MG63 (cell line): ENCODE results near the gene CEP95. TPM values are rescaled to one million over a fixed set of nuclear protein-coding genes. Genes with fewer than 3 reads are reported as not detected.
A peak's percentile ranks its signal among the peaks of the same experiment; 100 is the strongest.
"Not testable (repeated sequence)": the region's sequence is repeated elsewhere in the genome, so short reads cannot be mapped to it uniquely, and the experiment has no call there.

Source experiments
- DNase-seq: peaks from one replicate; pipeline ENCODE4 v3.0.0-alpha.2; 2020
- H3K27me3 ChIP-seq: fragments of 250-450 bp; sonication (Bioruptor Pico); 2 replicates; pipeline ENCODE4 v1.5.1; 2020; ENCODE audit warnings: mild to moderate bottlenecking, moderate library complexity
- H3K36me3 ChIP-seq: fragments of 250-450 bp; sonication (Bioruptor Pico); 2 replicates; pipeline ENCODE4 v1.5.1; 2020; ENCODE audit warnings: mild to moderate bottlenecking, moderate library complexity
- H3K4me3 ChIP-seq: fragments of 250-450 bp; sonication (Bioruptor Pico); 2 replicates; pipeline ENCODE4 v1.5.1; 2020; ENCODE audit warnings: mild to moderate bottlenecking, moderate library complexity
- H3K9me3 ChIP-seq: fragments of 250-450 bp; sonication (Bioruptor Pico); 2 replicates; pipeline ENCODE4 v1.5.1; 2020; ENCODE audit warnings: mild to moderate bottlenecking, moderate library complexity
- total RNA-seq: library from RNA; depleted of rRNA; stranded (reverse); fragments of >200 nt; shearing (Covaris generic); gene quantifications from 2 replicates; pipeline ENCODE4 v1.2.3, GENCODE V29; 2014; ENCODE audit warnings: low replicate concordance; rRNA removed

Gene CEP95, protein sequence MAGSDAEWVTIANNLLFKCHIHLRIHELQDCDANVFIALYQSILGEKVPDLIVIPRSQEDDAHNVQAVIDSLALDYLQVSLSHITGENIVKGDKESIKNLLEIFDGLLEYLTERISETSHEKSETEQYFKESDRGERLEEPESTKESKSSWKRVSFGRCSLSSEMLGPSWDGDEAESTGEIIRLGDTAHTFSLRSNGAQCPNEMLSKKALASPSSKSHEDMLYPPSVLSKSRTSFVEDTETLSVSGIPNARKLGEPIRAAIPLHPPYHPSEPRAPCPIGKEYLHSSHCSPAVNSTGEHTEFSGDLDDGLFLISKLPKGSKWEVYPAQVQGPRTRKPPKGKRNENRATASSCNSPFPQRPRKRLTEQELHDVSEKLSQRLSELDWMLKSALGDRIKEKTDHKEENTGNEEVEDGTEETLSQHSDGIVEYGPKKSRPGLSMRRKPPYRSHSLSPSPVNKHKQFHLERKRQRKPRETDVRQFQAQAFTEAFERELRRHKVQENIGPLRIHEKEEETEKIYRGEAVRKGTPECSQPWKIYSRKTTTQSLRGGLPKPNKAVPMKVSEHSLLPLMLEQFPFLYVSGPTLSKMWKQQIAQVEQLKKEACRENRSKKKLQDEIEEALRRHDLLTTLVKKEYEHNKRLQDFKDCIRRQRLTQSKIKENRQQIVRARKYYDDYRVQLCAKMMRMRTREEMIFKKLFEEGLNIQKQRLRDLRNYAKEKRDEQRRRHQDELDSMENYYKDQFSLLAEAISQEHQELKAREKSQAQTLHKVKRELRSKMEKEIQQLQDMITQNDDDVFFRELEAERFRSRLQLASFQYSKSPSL
- 9.1 and 17.7 TPM in 2 replicates for total RNA-seq

GRCh38 chr17:64506576-64507412, at the start of gene CEP95:
Gene CEP95 (plus strand): TSS chr17:64506977. CDS start chr17:64507098, 121 bp downstream.
- Histone ChIP-seq H3K36me3 (peaks cover 73% of the 10 kb centered on the region), H3K9me3 (no peaks in the 10 kb centered on the region), H3K27me3 (no peaks in the 10 kb centered on the region), H3K4me3 (peak within 1 kb of the TSS; percentile 96)
- peak; percentile 99 for DNase-seq

- Histone ChIP-seq H3K9me3 (no peaks in the 10 kb centered on the region), H3K4me3 (no peak overlapping the region), H3K36me3 (no peaks in the 10 kb centered on the region), H3K27me3 (no peaks in the 10 kb centered on the region)
- DNase-seq, result no peak
Observed at GRCh38 chr17:64457156-64457555, 49.6 kb upstream of the CEP95 start.

DNA sequence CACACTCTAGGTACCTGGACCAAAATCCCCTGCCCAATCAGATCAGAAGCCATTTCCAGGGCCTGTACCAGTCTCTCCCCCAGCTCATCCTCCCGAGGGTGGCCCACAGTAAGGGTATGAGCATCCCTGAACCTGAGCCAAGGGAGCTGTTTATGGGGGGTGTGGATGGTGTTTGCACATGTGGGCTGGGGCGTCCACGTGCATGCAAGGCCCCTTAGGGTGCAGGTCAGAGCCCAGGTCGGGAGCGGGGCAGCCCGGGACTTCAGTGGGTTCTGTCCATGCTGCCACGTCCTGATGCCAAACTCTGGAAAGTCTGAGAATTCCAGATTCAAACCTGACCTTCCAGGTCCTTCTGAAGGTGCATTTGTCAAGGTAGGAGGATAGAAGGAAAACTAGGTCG, 48.0 kb upstream of the CEP95 start:
- H3K27me3 ChIP-seq, result no peaks in the 10 kb centered on the region
- H3K4me3 ChIP-seq, result no peak overlapping the region
- no peak for DNase-seq
- no peaks in the 10 kb centered on the region for H3K9me3 ChIP-seq
- H3K36me3 ChIP-seq, result no peaks in the 10 kb centered on the region

GRCh38 chr17:64459284-64459747, 47.5 kb upstream of the CEP95 start:
- Histone ChIP-seq H3K36me3 (no peaks in the 10 kb centered on the region), H3K27me3 (no peaks in the 10 kb centered on the region), H3K4me3 (no peak overlapping the region), H3K9me3 (no peaks in the 10 kb centered on the region)
- peak; percentile 43 for DNase-seq

DNA sequence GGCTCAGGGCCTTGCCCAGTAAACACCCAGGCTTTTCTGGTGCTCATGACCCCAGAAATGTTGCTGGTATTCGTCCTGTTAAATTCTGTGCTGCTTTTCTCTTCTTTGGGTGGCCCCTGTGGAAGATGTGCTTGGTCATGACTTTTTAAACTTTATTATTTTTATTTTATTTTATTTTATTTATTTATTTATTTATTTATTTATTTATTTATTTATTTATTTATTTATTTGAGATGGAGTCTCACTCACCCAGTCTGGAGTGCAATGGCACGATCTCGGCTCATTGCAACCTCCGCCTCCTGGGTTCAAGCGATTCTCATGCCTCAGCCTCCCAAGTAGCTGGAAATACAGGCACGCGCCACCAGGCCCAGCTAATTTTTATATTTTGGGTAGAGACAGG, 47.0 kb upstream of the CEP95 start:
- H3K36me3 ChIP-seq, H3K27me3 ChIP-seq, DNase-seq, H3K9me3 ChIP-seq, H3K4me3 ChIP-seq: not testable (repeated sequence)

- H3K27me3 ChIP-seq, result no peaks in the 10 kb centered on the region
- DNase-seq, result no peak
- H3K36me3 ChIP-seq, result no peaks in the 10 kb centered on the region
- H3K9me3 ChIP-seq, result no peaks in the 10 kb centered on the region
- no peak overlapping the region for H3K4me3 ChIP-seq
Observed at GRCh38 chr17:64460955-64461354, 45.8 kb upstream of the CEP95 start.

- no peaks in the 10 kb centered on the region for H3K36me3 ChIP-seq
- no peak overlapping the region for H3K4me3 ChIP-seq
- no peaks in the 10 kb centered on the region for H3K27me3 ChIP-seq
- no peaks in the 10 kb centered on the region for H3K9me3 ChIP-seq
- DNase-seq, result no peak
Observed at GRCh38 chr17:64461788-64462187, 45.0 kb upstream of the CEP95 start.

- H3K36me3 ChIP-seq, result no peaks in the 10 kb centered on the region
- H3K27me3 ChIP-seq, result no peaks in the 10 kb centered on the region
- no peaks in the 10 kb centered on the region for H3K9me3 ChIP-seq
- H3K4me3 ChIP-seq, result no peak overlapping the region
- DNase-seq, result no peak
Observed at GRCh38 chr17:64466019-64466735, 40.6 kb upstream of the CEP95 start.

GRCh38 chr17:64466834-64467233, 39.9 kb upstream of the CEP95 start:
- not testable (repeated sequence) for H3K9me3 ChIP-seq, H3K4me3 ChIP-seq, H3K27me3 ChIP-seq, DNase-seq, H3K36me3 ChIP-seq

DNA sequence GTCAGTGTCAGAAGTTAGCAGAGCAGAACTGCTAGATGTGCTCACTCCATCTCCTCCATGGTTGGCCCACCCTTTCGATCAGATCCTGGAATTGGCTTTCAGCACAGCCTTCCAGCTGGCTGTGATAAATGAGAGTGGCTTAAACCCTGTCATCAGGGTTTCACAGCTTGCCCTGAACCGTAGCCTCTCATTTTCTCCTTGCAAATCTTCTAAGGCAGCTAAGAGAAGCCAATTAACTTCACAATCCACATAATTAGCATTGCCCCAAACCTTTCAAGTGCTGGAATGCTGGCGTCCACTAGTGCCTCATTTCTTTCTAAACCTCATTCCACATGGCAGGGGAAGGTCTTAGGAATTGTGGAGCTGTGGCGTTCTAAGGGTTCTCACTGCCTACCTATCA, 36.2 kb upstream of the CEP95 start:
- Histone ChIP-seq H3K9me3 (no peaks in the 10 kb centered on the region), H3K4me3 (no peak overlapping the region), H3K27me3 (no peaks in the 10 kb centered on the region), H3K36me3 (no peaks in the 10 kb centered on the region)
- no peak for DNase-seq

DNA sequence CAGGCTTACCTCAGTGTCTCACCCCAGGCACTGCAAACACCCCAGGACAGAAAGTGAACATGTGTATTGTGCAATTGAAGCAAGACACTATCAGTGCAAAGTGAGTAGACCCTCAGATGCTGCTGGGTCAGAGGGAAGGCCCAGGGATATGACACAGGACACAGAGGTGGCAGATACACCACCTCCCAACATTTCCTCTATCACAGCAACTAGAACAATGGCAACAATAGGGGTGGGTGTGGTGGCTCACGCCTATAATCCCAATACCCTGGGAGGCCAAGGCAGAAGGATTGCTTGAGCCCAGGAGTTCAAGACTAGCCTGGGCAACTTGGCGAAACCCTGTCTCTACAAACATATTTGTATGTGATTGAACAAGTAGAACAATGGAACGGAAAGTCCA, 35.3 kb upstream of the CEP95 start:
- Histone ChIP-seq H3K9me3 (no peaks in the 10 kb centered on the region), H3K36me3 (no peaks in the 10 kb centered on the region), H3K27me3 (no peaks in the 10 kb centered on the region), H3K4me3 (no peak overlapping the region)
- DNase-seq, result no peak

GRCh38 chr17:64472564-64472963, 34.2 kb upstream of the CEP95 start:
- no peak for DNase-seq
- Histone ChIP-seq H3K9me3 (no peaks in the 10 kb centered on the region), H3K4me3 (no peak overlapping the region), H3K36me3 (peaks cover 5% of the 10 kb centered on the region), H3K27me3 (no peaks in the 10 kb centered on the region)

DNA sequence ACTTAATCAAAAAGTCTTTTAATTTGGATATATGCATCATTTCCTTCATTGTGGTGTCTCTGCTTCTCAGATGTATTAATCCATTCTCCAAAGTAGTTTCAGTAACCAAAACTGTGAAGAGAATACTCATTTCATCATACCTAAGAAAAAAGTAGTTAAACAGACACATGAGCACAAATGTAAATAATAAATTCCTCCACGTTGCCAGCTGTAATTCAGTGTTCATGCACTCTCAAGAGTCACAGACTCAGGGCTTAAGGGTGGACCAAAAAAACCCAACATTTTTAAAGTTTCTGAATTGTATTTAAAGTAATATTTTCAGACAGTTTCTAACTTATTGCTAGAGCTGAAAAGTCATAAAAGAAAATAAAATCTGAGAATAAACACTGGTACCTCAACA, 28.9 kb upstream of the CEP95 start:
- no peaks in the 10 kb centered on the region for H3K27me3 ChIP-seq
- H3K9me3 ChIP-seq, result no peaks in the 10 kb centered on the region
- peaks cover 45% of the 10 kb centered on the region for H3K36me3 ChIP-seq
- DNase-seq, result no peak
- no peak overlapping the region for H3K4me3 ChIP-seq

- H3K9me3 ChIP-seq, result no peaks in the 10 kb centered on the region
- no peaks in the 10 kb centered on the region for H3K27me3 ChIP-seq
- H3K36me3 ChIP-seq, result peaks cover 69% of the 10 kb centered on the region
- H3K4me3 ChIP-seq, result no peak overlapping the region
- DNase-seq, result no peak
Observed at GRCh38 chr17:64480951-64481350, 25.8 kb upstream of the CEP95 start.

DNA sequence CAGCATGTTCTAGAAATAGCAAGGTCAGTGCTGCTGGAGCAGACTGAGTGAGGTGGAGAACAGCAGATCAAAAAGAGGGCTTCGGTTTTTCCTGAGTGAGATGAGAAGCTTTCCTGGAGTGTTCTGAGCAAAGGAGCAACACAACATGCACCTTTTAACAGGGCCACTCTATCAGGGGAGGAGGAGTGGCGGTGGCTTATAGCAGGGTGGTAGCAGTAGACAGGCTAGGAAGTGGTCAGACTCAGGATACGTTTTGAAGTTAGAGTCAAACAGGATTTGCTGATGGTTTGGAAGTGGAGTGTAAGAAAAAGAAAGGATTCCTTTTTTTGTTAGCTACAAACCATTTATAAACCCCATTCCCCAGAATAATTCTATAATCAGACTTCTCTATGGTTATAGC, 22.4 kb upstream of the CEP95 start:
- Histone ChIP-seq H3K27me3 (no peaks in the 10 kb centered on the region), H3K9me3 (no peaks in the 10 kb centered on the region), H3K4me3 (no peak overlapping the region), H3K36me3 (peaks cover 66% of the 10 kb centered on the region)
- no peak for DNase-seq

DNA sequence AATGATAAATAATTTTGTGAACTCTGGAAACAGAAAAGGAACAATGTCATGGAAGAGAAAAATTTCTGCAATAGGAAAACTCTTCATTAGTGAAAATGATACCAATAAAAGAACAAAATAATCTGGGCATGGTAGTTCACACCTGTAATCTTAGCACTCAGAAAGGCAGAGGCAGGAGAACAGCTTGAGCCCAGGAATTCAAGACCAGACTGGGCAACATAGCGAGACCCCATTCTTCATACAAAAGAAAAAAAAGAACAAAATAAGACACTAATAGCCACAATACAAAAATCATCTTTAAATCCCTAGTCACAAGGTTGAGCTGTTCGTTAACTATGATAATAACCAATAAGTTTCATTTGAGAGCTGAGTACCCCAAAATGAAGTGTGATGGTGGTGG, 18.5 kb upstream of the CEP95 start:
- no peaks in the 10 kb centered on the region for H3K9me3 ChIP-seq
- no peaks in the 10 kb centered on the region for H3K27me3 ChIP-seq
- H3K36me3 ChIP-seq, result peaks cover 66% of the 10 kb centered on the region
- no peak overlapping the region for H3K4me3 ChIP-seq
- DNase-seq, result no peak
